GM20000 (cell line): Measurements from ENCODE around the gene GRAMD1A.

Source experiments
- DNase-seq: peaks from one replicate; pipeline ENCODE4 v3.0.0; 2012; ENCODE audit warnings: low spot score
- CTCF ChIP-seq: IDR thresholded peaks from 2 replicates; pipeline ENCODE4 v1.5.1; 2012; ENCODE audit warnings: mild to moderate bottlenecking, control low read depth; ENCODE audit errors: extremely low read depth, missing control alignments

GRAMD1A gene

GRCh38 chr19:35068941-35069634, 69.0 kb downstream of the GRAMD1A start:
- TF ChIP-seq CTCF = no peak
- DNase-seq = no peak

- no peak for TF ChIP-seq CTCF
Measured at GRCh38 chr19:35069696-35070095, 69.6 kb downstream of the GRAMD1A start.

GRCh38 chr19:35070471-35070870, 70.3 kb downstream of the GRAMD1A start:
- DNase-seq = no peak
- no peak for TF ChIP-seq CTCF

More at GRCh38 chr19:35069696-35070095, 69.6 kb downstream of the GRAMD1A start:
- DNase-seq = no peak

GRCh38 chr19:35073516-35073915, 73.4 kb downstream of the GRAMD1A start:
- DNase-seq = no peak
- TF ChIP-seq CTCF = no peak

GRCh38 chr19:35073941-35074340, 73.8 kb downstream of the GRAMD1A start:
- no peak for TF ChIP-seq CTCF
- DNase-seq = no peak

- no peak for TF ChIP-seq CTCF
- no peak for DNase-seq
Measured at GRCh38 chr19:35074426-35075201, 74.5 kb downstream of the GRAMD1A start.
